Brain microvascular endothelial cell (primary cell): ENCODE data around the gene ERRFI1.

Experiments used
- DNase-seq: peaks from one replicate; pipeline ENCODE4 v3.0.0-alpha.2; 2020
- H3K27ac ChIP-seq: fragments of 250-450 bp; sonication (Bioruptor Pico); 2 replicates; pipeline ENCODE4 v1.5.1; 2020; ENCODE audit warnings: mild to moderate bottlenecking, moderate library complexity
- H3K27me3 ChIP-seq: fragments of 250-450 bp; sonication (Bioruptor Pico); replicated peaks from 2 replicates; pipeline ENCODE4 v1.5.1; 2020; ENCODE audit warnings: mild to moderate bottlenecking
- H3K36me3 ChIP-seq: fragments of 250-450 bp; sonication (Bioruptor Pico); replicated peaks from 2 replicates; pipeline ENCODE4 v1.5.1; 2020; ENCODE audit warnings: mild to moderate bottlenecking
- H3K4me3 ChIP-seq: 2 replicates; pipeline ENCODE4 v1.5.1; 2011; ENCODE audit warnings: low read depth, mild to moderate bottlenecking, control low read depth, low read length, moderate library complexity
- CTCF ChIP-seq: IDR thresholded peaks from 2 replicates; pipeline ENCODE4 v1.5.1; 2011; ENCODE audit warnings: low read depth, mild to moderate bottlenecking, moderate library complexity, low read length, control low read depth, inconsistent platforms; ENCODE audit errors: missing control alignments
- in situ Hi-C: cut with HindIII; loops from 2 replicates; pipeline ENCODE4 v1.10.0; 2017; ENCODE audit warnings: low sequenced_read_pairs, low pct_ligation_motif_present

The ERRFI1 gene

GRCh38 chr1:8047686-8048445 lies 21.8 kb upstream of the ERRFI1 start:
- Histone ChIP-seq H3K27me3 (no peaks in the 10 kb centered on the region), H3K36me3 (no peaks in the 10 kb centered on the region), H3K4me3 (no peak overlapping the region), H3K27ac (peak overlapping the region; percentile 89)
- TF ChIP-seq CTCF = no peak
- DNase-seq = peak; percentile 58
- in situ Hi-C loops = no loop called here

- in situ Hi-C loops = no loop called here
- no peak overlapping the region for H3K4me3 ChIP-seq
- no peaks in the 10 kb centered on the region for H3K36me3 ChIP-seq
- no peak for TF ChIP-seq CTCF
- no peak for DNase-seq
- peak overlapping the region; percentile 89 for H3K27ac ChIP-seq
- no peaks in the 10 kb centered on the region for H3K27me3 ChIP-seq
These were observed 21.0 kb upstream of the ERRFI1 start for GRCh38 chr1:8047112-8047511.

GRCh38 chr1:8046391-8046790 lies 20.3 kb upstream of the ERRFI1 start:
- in situ Hi-C loops = no loop called here
- no peak for TF ChIP-seq CTCF
- Histone ChIP-seq H3K4me3 (no peak overlapping the region), H3K36me3 (no peaks in the 10 kb centered on the region), H3K27ac (peak overlapping the region; percentile 89), H3K27me3 (no peaks in the 10 kb centered on the region)
- DNase-seq = no peak

GRCh38 chr1:8043621-8044020 lies 17.5 kb upstream of the ERRFI1 start:
- no peak overlapping the region for H3K27ac ChIP-seq
- TF ChIP-seq CTCF = no peak
- H3K27me3 ChIP-seq = no peaks in the 10 kb centered on the region
- in situ Hi-C loops = no loop called here
- no peaks in the 10 kb centered on the region for H3K36me3 ChIP-seq
- no peak overlapping the region for H3K4me3 ChIP-seq
- DNase-seq = no peak

- H3K4me3 ChIP-seq = no peak overlapping the region
- H3K27ac ChIP-seq = no peak overlapping the region
- H3K27me3 ChIP-seq = no peaks in the 10 kb centered on the region
- no peak for TF ChIP-seq CTCF
- H3K36me3 ChIP-seq = no peaks in the 10 kb centered on the region
- no peak for DNase-seq
- in situ Hi-C loops = no loop called here
These were observed 16.0 kb upstream of the ERRFI1 start for GRCh38 chr1:8042134-8042533.

GRCh38 chr1:8040586-8040985 lies 14.5 kb upstream of the ERRFI1 start:
- peak; percentile 97 for DNase-seq
- H3K27ac ChIP-seq = peak overlapping the region; percentile 68
- no peak overlapping the region for H3K4me3 ChIP-seq

More at GRCh38 chr1:8040586-8040985, 14.5 kb upstream of the ERRFI1 start:
- in situ Hi-C loops = no loop called here
- TF ChIP-seq CTCF = no peak
- Histone ChIP-seq H3K27me3 (no peaks in the 10 kb centered on the region), H3K36me3 (no peaks in the 10 kb centered on the region)
